IgD-negative memory B cell (primary cell): ENCODE data around the gene INSL6. TPM values are rescaled to one million over a fixed set of nuclear protein-coding genes. Genes with fewer than 3 reads are reported as not detected.
"Not testable (repeated sequence)": the region's sequence is repeated elsewhere in the genome, so short reads cannot be mapped to it uniquely, and the experiment has no call there.

Experiments used
- H3K27ac Mint-ChIP-seq, 3 donors: one replicate each; pipeline ENCODE4 v1.8.0; 2020 to 2022; ENCODE audit warnings: mild to moderate bottlenecking in 3 of 3, mixed read lengths in 3 of 3, moderate library complexity in 1 of 3
- H3K27me3 Mint-ChIP-seq: one replicate; pipeline ENCODE4 v1.8.0; 2021; ENCODE audit warnings: mixed read lengths
- H3K36me3 Mint-ChIP-seq: one replicate; pipeline ENCODE4 v1.8.0; 2020; ENCODE audit warnings: mild to moderate bottlenecking, mixed read lengths
- H3K4me1 Mint-ChIP-seq, 3 donors: one replicate each; pipeline ENCODE4 v1.8.0; 2020 to 2022; ENCODE audit warnings: mixed read lengths in 3 of 3, mild to moderate bottlenecking in 1 of 3
- H3K4me3 Mint-ChIP-seq, 4 donors: one replicate each; pipeline ENCODE4 v1.8.0; 2020 to 2022; ENCODE audit warnings: mild to moderate bottlenecking in 4 of 4, mixed read lengths in 4 of 4, moderate library complexity in 3 of 4
- H3K9me3 Mint-ChIP-seq, 3 donors: one replicate each; pipeline ENCODE4 v1.8.0; 2020 to 2021; ENCODE audit warnings: mixed read lengths in 3 of 3, mild to moderate bottlenecking in 1 of 3
- polyA plus RNA-seq: library from polyadenylated mRNA; unstranded; fragments of 300-500 nt; fragmentation: Illumina TruSeq; gene quantifications from one replicate; pipeline ENCODE4 v1.2.3, GENCODE V29; 2021

INSL6 gene
- polyA plus RNA-seq, result 0.38 TPM

- peaks cover under 1 to 10% (median 3%) of the 10 kb centered on the region in 3 donors for H3K9me3 Mint-ChIP-seq
- no peaks in the 10 kb centered on the region for H3K36me3 Mint-ChIP-seq
- peak within 1 kb of the TSS in 2 of 4 donors; percentile 60 to 68 for H3K4me3 Mint-ChIP-seq
- H3K27me3 Mint-ChIP-seq, result no peaks in the 10 kb centered on the region
- no peak within 1 kb of the TSS for H3K27ac Mint-ChIP-seq
- H3K4me1 Mint-ChIP-seq, result peaks cover 0 to 6% (median 3%) of the 10 kb centered on the region in 3 donors
Observed at GRCh38 chr9:5185220-5185840, at the start of gene INSL6. Gene INSL6, minus strand, starts transcription at chr9:5185639. Its CDS starts 37 bp downstream, at chr9:5185602.

GRCh38 chr9:5231212-5231611, 45.8 kb upstream of the INSL6 start, which contains the start of gene INSL4:
Gene INSL4, plus strand, starts transcription at chr9:5231419. Its CDS starts 105 bp downstream, at chr9:5231524.
- Mint-ChIP-seq H3K27ac (peak within 1 kb of the TSS in 1 of 3 donors; percentile 21), H3K9me3 (no peaks in the 10 kb centered on the region), H3K27me3 (peaks cover 7% of the 10 kb centered on the region), H3K4me3 (no peak within 1 kb of the TSS), H3K4me1 (no peaks in the 10 kb centered on the region), H3K36me3 (no peaks in the 10 kb centered on the region)

- Mint-ChIP-seq H3K36me3 (no peaks in the 10 kb centered on the region), H3K27me3 (peaks cover 7% of the 10 kb centered on the region), H3K9me3 (no peaks in the 10 kb centered on the region), H3K4me3 (no peak overlapping the region), H3K27ac (peak overlapping the region in 1 of 3 donors; percentile 21), H3K4me1 (no peaks in the 10 kb centered on the region)
Observed at GRCh38 chr9:5230554-5230953, 45.1 kb upstream of the INSL6 start.

- Mint-ChIP-seq H3K27ac (no peak overlapping the region), H3K9me3 (peaks cover 0 to 4% (median 0%) of the 10 kb centered on the region in 3 donors), H3K4me1 (peaks cover 0 to 4% (median 0%) of the 10 kb centered on the region in 3 donors), H3K27me3 (peaks cover 9% of the 10 kb centered on the region), H3K4me3 (no peak overlapping the region), H3K36me3 (peaks cover 2% of the 10 kb centered on the region)
Observed at GRCh38 chr9:5205071-5205470, 19.6 kb upstream of the INSL6 start.

- H3K36me3 Mint-ChIP-seq, result peaks cover 3% of the 10 kb centered on the region
- H3K27ac Mint-ChIP-seq, result no peak overlapping the region
- peaks cover 12% of the 10 kb centered on the region for H3K27me3 Mint-ChIP-seq
- peaks cover 0 to 2% (median 0%) of the 10 kb centered on the region in 3 donors for H3K4me1 Mint-ChIP-seq
- no peak overlapping the region for H3K4me3 Mint-ChIP-seq
- H3K9me3 Mint-ChIP-seq, result peaks cover 0 to 3% (median 2%) of the 10 kb centered on the region in 3 donors
Observed at GRCh38 chr9:5195463-5195862, 10.0 kb upstream of the INSL6 start.

GRCh38 chr9:5193345-5193744, 7.9 kb upstream of the INSL6 start:
- H3K4me1 Mint-ChIP-seq, result peaks cover 0 to 2% (median 0%) of the 10 kb centered on the region in 3 donors
- peaks cover under 1% of the 10 kb centered on the region for H3K36me3 Mint-ChIP-seq
- no peak overlapping the region for H3K27ac Mint-ChIP-seq
- H3K9me3 Mint-ChIP-seq, result peaks cover 0 to 3% (median 2%) of the 10 kb centered on the region in 3 donors
- H3K4me3 Mint-ChIP-seq, result no peak overlapping the region
- H3K27me3 Mint-ChIP-seq, result peaks cover 6% of the 10 kb centered on the region

GRCh38 chr9:5191985-5192384, 6.5 kb upstream of the INSL6 start:
- Mint-ChIP-seq H3K9me3 (no peaks in the 10 kb centered on the region), H3K36me3 (no peaks in the 10 kb centered on the region), H3K4me1 (peaks cover 0 to 2% (median 0%) of the 10 kb centered on the region in 3 donors), H3K27ac (no peak overlapping the region), H3K27me3 (peaks cover 1% of the 10 kb centered on the region), H3K4me3 (no peak overlapping the region)

- Mint-ChIP-seq H3K27me3 (no peaks in the 10 kb centered on the region), H3K9me3 (no peaks in the 10 kb centered on the region), H3K4me1 (peaks cover 0 to 6% (median 5%) of the 10 kb centered on the region in 3 donors), H3K4me3 (no peak overlapping the region), H3K27ac (no peak overlapping the region), H3K36me3 (no peaks in the 10 kb centered on the region)
Observed at GRCh38 chr9:5188060-5188984, 2.9 kb upstream of the INSL6 start.

- Mint-ChIP-seq H3K4me1 (peaks cover 0 to 6% (median 3%) of the 10 kb centered on the region in 3 donors), H3K27ac (no peak overlapping the region), H3K4me3 (no peak overlapping the region), H3K9me3 (no peaks in the 10 kb centered on the region), H3K27me3 (no peaks in the 10 kb centered on the region), H3K36me3 (no peaks in the 10 kb centered on the region)
Observed at GRCh38 chr9:5186416-5187169, 1.2 kb upstream of the INSL6 start.

- H3K4me3 Mint-ChIP-seq, result peak overlapping the region in 1 of 4 donors; percentile 68
Observed at GRCh38 chr9:5184776-5185175, 663 bp downstream of the INSL6 start.

GRCh38 chr9:5180631-5181030, 4.8 kb downstream of the INSL6 start:
- peaks cover 3 to 18% (median 7%) of the 10 kb centered on the region in 3 donors for H3K9me3 Mint-ChIP-seq
- H3K27ac Mint-ChIP-seq, H3K27me3 Mint-ChIP-seq, H3K4me1 Mint-ChIP-seq, H3K36me3 Mint-ChIP-seq: not testable (repeated sequence)
- H3K4me3 Mint-ChIP-seq, result peak overlapping the region in 1 of 4 donors; percentile 20

More at GRCh38 chr9:5184776-5185175, 663 bp downstream of the INSL6 start:
- Mint-ChIP-seq H3K27me3 (no peaks in the 10 kb centered on the region), H3K27ac (no peak overlapping the region), H3K4me1 (peaks cover 0 to 6% (median 3%) of the 10 kb centered on the region in 3 donors), H3K36me3 (no peaks in the 10 kb centered on the region), H3K9me3 (peaks cover 2 to 14% (median 3%) of the 10 kb centered on the region in 3 donors)

GRCh38 chr9:5178126-5178805, 7.2 kb downstream of the INSL6 start:
- H3K27me3 Mint-ChIP-seq, result peaks cover under 1% of the 10 kb centered on the region
- H3K4me1 Mint-ChIP-seq, result no peaks in the 10 kb centered on the region
- H3K36me3 Mint-ChIP-seq, result peaks cover 5% of the 10 kb centered on the region
- no peak overlapping the region for H3K27ac Mint-ChIP-seq
- peaks cover 4 to 27% (median 7%) of the 10 kb centered on the region in 3 donors for H3K9me3 Mint-ChIP-seq
- peak overlapping the region in 1 of 4 donors; percentile 30 for H3K4me3 Mint-ChIP-seq

GRCh38 chr9:5146241-5146640, 39.2 kb downstream of the INSL6 start:
- no peak overlapping the region for H3K27ac Mint-ChIP-seq

GRCh38 chr9:5144217-5144616, 41.2 kb downstream of the INSL6 start:
- no peaks in the 10 kb centered on the region for H3K27me3 Mint-ChIP-seq
- no peaks in the 10 kb centered on the region for H3K4me1 Mint-ChIP-seq
- H3K36me3 Mint-ChIP-seq, result peaks cover 39% of the 10 kb centered on the region
- peaks cover 5 to 14% (median 12%) of the 10 kb centered on the region in 3 donors for H3K9me3 Mint-ChIP-seq
- no peak overlapping the region for H3K4me3 Mint-ChIP-seq
- H3K27ac Mint-ChIP-seq, result no peak overlapping the region

More at GRCh38 chr9:5146241-5146640, 39.2 kb downstream of the INSL6 start:
- Mint-ChIP-seq H3K4me3 (no peak overlapping the region), H3K9me3 (peaks cover 5 to 30% (median 15%) of the 10 kb centered on the region in 3 donors), H3K4me1 (no peaks in the 10 kb centered on the region), H3K27me3 (no peaks in the 10 kb centered on the region), H3K36me3 (peaks cover 39% of the 10 kb centered on the region)
